ENCODE data around the gene TMEM259. TPM values are rescaled to one million over a fixed set of nuclear protein-coding genes. Genes with fewer than 3 reads are reported as not detected.
"Not testable (repeated sequence)": the region's sequence is repeated elsewhere in the genome, so short reads cannot be mapped to it uniquely, and the experiment has no call there.

The TMEM259 gene
- total RNA-seq, 1 experiment from 2014 or later: 46.9 TPM

- DNase-seq (ENCODE audit: low read depth): peak; percentile 97
Observed at GRCh38 chr19:1040476-1041271, 19.8 kb upstream of the TMEM259 start.

- DNase-seq (ENCODE audit: low read depth): peak; percentile 96
Observed at GRCh38 chr19:1039646-1040475, 18.9 kb upstream of the TMEM259 start, which contains the start of gene ABCA7. Gene ABCA7, plus strand, starts transcription at chr19:1040107. Its CDS starts 1,255 bp downstream, at chr19:1041362.

GRCh38 chr19:1038978-1039645 lies 18.2 kb upstream of the TMEM259 start:
- DNase-seq (ENCODE audit: low read depth): no peak

- DNase-seq (ENCODE audit: low read depth): no peak
Observed at GRCh38 chr19:1037621-1038064, 16.7 kb upstream of the TMEM259 start.

GRCh38 chr19:1035998-1036621 lies 15.2 kb upstream of the TMEM259 start:
- DNase-seq (ENCODE audit: low read depth): no peak

- DNase-seq (ENCODE audit: low read depth): no peak
Observed at GRCh38 chr19:1032264-1032867, 11.4 kb upstream of the TMEM259 start.

GRCh38 chr19:1028062-1028926 lies 7.4 kb upstream of the TMEM259 start:
- DNase-seq (ENCODE audit: low read depth): peak; percentile 98

GRCh38 chr19:1027650-1028061 lies 6.7 kb upstream of the TMEM259 start:
- DNase-seq (ENCODE audit: low read depth): no peak

- DNase-seq (ENCODE audit: low read depth): peak; percentile 53
Observed at GRCh38 chr19:1026783-1027649, 6.1 kb upstream of the TMEM259 start.

- peak; percentile 85 for DNase-seq (ENCODE audit: low read depth)
Observed at GRCh38 chr19:1025960-1026782, 5.2 kb upstream of the TMEM259 start, which contains the start of gene CNN2. Gene CNN2, plus strand, starts transcription at chr19:1026608. Its CDS starts 54 bp downstream, at chr19:1026662.

GRCh38 chr19:1025080-1025479 lies 4.2 kb upstream of the TMEM259 start:
- not testable (repeated sequence) for DNase-seq (ENCODE audit: low read depth)

GRCh38 chr19:1023883-1024188 lies 2.9 kb upstream of the TMEM259 start:
- DNase-seq (ENCODE audit: low read depth): not testable (repeated sequence)

- no peak for DNase-seq (ENCODE audit: low read depth)
Observed at GRCh38 chr19:1019980-1020867, 699 bp downstream of the TMEM259 start.

- no peak for DNase-seq (ENCODE audit: low read depth)
Observed at GRCh38 chr19:1019616-1019961, 1.3 kb downstream of the TMEM259 start.

- DNase-seq (ENCODE audit: low read depth): no peak
Observed at GRCh38 chr19:1018932-1019615, 1.8 kb downstream of the TMEM259 start.

GRCh38 chr19:1018393-1018792 lies 2.5 kb downstream of the TMEM259 start:
- no peak for DNase-seq (ENCODE audit: low read depth)

- no peak for DNase-seq (ENCODE audit: low read depth)
Observed at GRCh38 chr19:1017906-1018305, 3.0 kb downstream of the TMEM259 start.
